NB4 (cell line): ENCODE measurements around the gene KCTD7.

Experiments used
- DNase-seq: peaks from one replicate; pipeline ENCODE4 v3.0.0; 2010; ENCODE audit warnings: low read depth
- H3K4me3 ChIP-seq: one replicate; pipeline ENCODE4 v1.5.1; 2011; ENCODE audit warnings: mild to moderate bottlenecking, low read depth, low read length, moderate library complexity
- CTCF ChIP-seq: IDR thresholded peaks from one replicate; pipeline ENCODE4 v1.5.1; 2012; ENCODE audit warnings: low read depth, low read length
- MAX ChIP-seq: IDR thresholded peaks from 2 replicates; pipeline ENCODE4 v1.6.1; 2011; ENCODE audit warnings: low read depth, low read length
- MYC ChIP-seq: IDR thresholded peaks from 2 replicates; pipeline ENCODE4 v1.6.1; 2011; ENCODE audit warnings: low read depth, low read length
- POLR2A ChIP-seq: IDR thresholded peaks from 2 replicates; pipeline ENCODE4 v1.6.1; 2011; ENCODE audit warnings: mild to moderate bottlenecking; ENCODE audit not compliant: insufficient read length; ENCODE audit errors: extremely low read depth

KCTD7 gene

GRCh38 chr7:66638309-66639099 lies 9.8 kb downstream of the KCTD7 start:
- TF ChIP-seq POLR2A = no peak
- peak; percentile 15 for TF ChIP-seq CTCF
- TF ChIP-seq MAX = no peak
- DNase-seq = no peak
- H3K4me3 ChIP-seq = no peak overlapping the region

GRCh38 chr7:66639773-66640172 lies 11.1 kb downstream of the KCTD7 start:
- no peak for DNase-seq
- TF ChIP-seq MYC (no peak), MAX (no peak), POLR2A (no peak), CTCF (no peak)
- no peak overlapping the region for H3K4me3 ChIP-seq

- H3K4me3 ChIP-seq = no peak overlapping the region
- TF ChIP-seq MAX (no peak), POLR2A (no peak), CTCF (no peak), MYC (no peak)
- DNase-seq = no peak
Measured at GRCh38 chr7:66640802-66641525, 12.3 kb downstream of the KCTD7 start.

GRCh38 chr7:66641526-66641871 lies 12.8 kb downstream of the KCTD7 start:
- H3K4me3 ChIP-seq = no peak overlapping the region
- DNase-seq = no peak
- no peak for TF ChIP-seq MAX
- TF ChIP-seq POLR2A = no peak
- TF ChIP-seq CTCF = no peak
- TF ChIP-seq MYC = no peak

- no peak for TF ChIP-seq MAX
- TF ChIP-seq POLR2A = no peak
- no peak for TF ChIP-seq CTCF
- no peak for TF ChIP-seq MYC
- no peak overlapping the region for H3K4me3 ChIP-seq
- no peak for DNase-seq
Measured at GRCh38 chr7:66642186-66642585, 13.5 kb downstream of the KCTD7 start.
